CD14-positive monocyte (primary cell): ENCODE results near the gene ETFRF1. TPM values are rescaled to one million over a fixed set of nuclear protein-coding genes. Genes with fewer than 3 reads are reported as not detected.

Source experiments
- DNase-seq, 3 donors: peaks; one replicate each; pipeline ENCODE4 v3.0.0-alpha.2; 2011 to 2022
- H2AFZ ChIP-seq: 2 replicates; pipeline ENCODE4 v1.6.0; 2012; ENCODE audit warnings: mild to moderate bottlenecking, low read depth, low read length, inconsistent platforms; ENCODE audit not compliant: insufficient read depth, poor library complexity, severe bottlenecking
- H3K27ac ChIP-seq, 2 donors: 1 replicate in 1 of 2; 2 replicates in 1 of 2; pipeline ENCODE4 v1.5.1; 2012 to 2013; ENCODE audit warnings: low read length in 2 of 2, control low read depth in 1 of 2, inconsistent platforms in 1 of 2, low read depth in 1 of 2, mild to moderate bottlenecking in 1 of 2
- H3K27me3 ChIP-seq, 2 donors: one replicate each; pipeline versions ENCODE4 v1.6.0 to v1.6.1; 2011 to 2013; ENCODE audit warnings: low read length in 2 of 2; ENCODE audit not compliant: control insufficient read depth in 2 of 2, insufficient read depth in 2 of 2
- H3K36me3 ChIP-seq, 2 donors: replicated peaks in 1 of 2; 1 replicate in 1 of 2; 2 replicates in 1 of 2; pipeline versions ENCODE4 v1.5.1 to v1.6.1; 2012 to 2013; ENCODE audit warnings: low read length in 2 of 2, control low read depth in 1 of 2, inconsistent platforms in 1 of 2, mild to moderate bottlenecking in 1 of 2; ENCODE audit not compliant: insufficient read depth in 2 of 2, control insufficient read depth in 1 of 2
- H3K4me1 ChIP-seq, 2 donors: 1 replicate in 1 of 2; 2 replicates in 1 of 2; pipeline versions ENCODE4 v1.5.1 to v1.6.1; 2012 to 2013; ENCODE audit warnings: low read length in 2 of 2, control low read depth in 1 of 2, inconsistent platforms in 1 of 2, mild to moderate bottlenecking in 1 of 2, moderate library complexity in 1 of 2; ENCODE audit not compliant: insufficient read depth in 2 of 2, control insufficient read depth in 1 of 2
- H3K4me2 ChIP-seq: replicated peaks from 2 replicates; pipeline ENCODE3; 2012; ENCODE audit warnings: low read length, moderate library complexity, mild to moderate bottlenecking; ENCODE audit not compliant: poor library complexity, severe bottlenecking; ENCODE audit errors: extremely low read depth
- H3K4me3 ChIP-seq, 3 experiments: fragments of 200-600 bp in 1 of 3; sonication (generic) in 1 of 3; replicated peaks in 1 of 3; 1 replicate in 2 of 3; 2 replicates in 1 of 3; pipeline ENCODE4 v1.5.1; 2011 to 2013; ENCODE audit warnings: low read length in 3 of 3, mild to moderate bottlenecking in 3 of 3, control low read depth in 2 of 3, low read depth in 2 of 3, inconsistent platforms in 1 of 3, moderate library complexity in 1 of 3
- H3K79me2 ChIP-seq: 2 replicates; pipeline ENCODE4 v1.6.0; 2012; ENCODE audit warnings: mild to moderate bottlenecking, control low read depth, inconsistent platforms, low read length, moderate library complexity; ENCODE audit not compliant: insufficient read depth
- H3K9ac ChIP-seq: 2 replicates; pipeline ENCODE4 v1.6.0; 2017; ENCODE audit warnings: low read length, mild to moderate bottlenecking; ENCODE audit not compliant: insufficient read depth, poor library complexity, severe bottlenecking
- H3K9me3 ChIP-seq, 2 donors: replicated peaks in 1 of 2; 1 replicate in 1 of 2; 2 replicates in 1 of 2; pipeline versions ENCODE4 v1.5.1 to v1.6.1; 2012 to 2013; ENCODE audit warnings: low read length in 2 of 2, control low read depth in 1 of 2; ENCODE audit not compliant: control insufficient read depth in 1 of 2, insufficient read depth in 1 of 2
- H4K20me1 ChIP-seq: 2 replicates; pipeline ENCODE4 v1.6.0; 2012; ENCODE audit warnings: mild to moderate bottlenecking, low read length, control low read depth, moderate library complexity; ENCODE audit not compliant: insufficient read depth
- H3K27ac Mint-ChIP-seq, 7 donors: one replicate each; pipeline ENCODE4 v1.8.0; 2020; ENCODE audit warnings: mild to moderate bottlenecking in 7 of 7, mixed read lengths in 7 of 7, moderate library complexity in 6 of 7, inconsistent platforms in 2 of 7
- H3K27me3 Mint-ChIP-seq, 3 donors: one replicate each; pipeline ENCODE4 v1.8.0; 2021 to 2022; ENCODE audit warnings: low read depth in 3 of 3, mild to moderate bottlenecking in 3 of 3, mixed read lengths in 3 of 3, moderate library complexity in 3 of 3, inconsistent platforms in 1 of 3
- H3K36me3 Mint-ChIP-seq, 2 donors: one replicate each; pipeline ENCODE4 v1.8.0; 2020; ENCODE audit warnings: mixed read lengths in 2 of 2, inconsistent platforms in 1 of 2, mild to moderate bottlenecking in 1 of 2
- H3K4me1 Mint-ChIP-seq: one replicate; pipeline ENCODE4 v1.8.0; 2020; ENCODE audit warnings: mild to moderate bottlenecking, mixed read lengths
- H3K4me3 Mint-ChIP-seq, 2 donors: one replicate each; pipeline ENCODE4 v1.8.0; 2020; ENCODE audit warnings: mild to moderate bottlenecking in 2 of 2, mixed read lengths in 2 of 2, moderate library complexity in 1 of 2
- H3K9me3 Mint-ChIP-seq, 7 donors: one replicate each; pipeline ENCODE4 v1.8.0; 2020 to 2022; ENCODE audit warnings: mixed read lengths in 7 of 7, mild to moderate bottlenecking in 6 of 7, moderate library complexity in 6 of 7, inconsistent platforms in 2 of 7
- WGBS: methylation state at CpG from one replicate; pipeline ENCODE4 v1.1.5; 2013; ENCODE audit warnings: missing lambda C conversion rate; ENCODE audit not compliant: insufficient coverage; 5-methylcytosine and 5-hydroxymethylcytosine counted together
- intact Hi-C, 2 donors: fragments of 100-400 bp; cut with micrococcal nuclease; formaldehyde crosslinking; loops; one replicate each; pipeline versions ENCODE4 v1.15.0 to v1.15.1; 2023
- polyA plus RNA-seq, 3 donors: library from polyadenylated mRNA; depleted of rRNA in 1 of 3; unstranded in 2 of 3; stranded (reverse) in 1 of 3; fragments of 300-500 nt in 2 of 3; fragments of >200 nt in 1 of 3; fragmentation: Illumina TruSeq in 2 of 3; gene quantifications; 1 replicate in 2 of 3; 2 replicates in 1 of 3; pipeline ENCODE4 v1.2.3, GENCODE V29; 2012 to 2021
- TF ChIP-seq, protein P1 (sequence below): fragments of 200-600 bp; IDR thresholded peaks from one replicate; pipeline ENCODE4 v1.8.0; 2022; ENCODE audit warnings: antibody characterized with exemption, mild to moderate bottlenecking

ETFRF1 gene
- polyA plus RNA-seq, 3 donors: 9.8 to 28.9 (median 16.0) TPM

DNA sequence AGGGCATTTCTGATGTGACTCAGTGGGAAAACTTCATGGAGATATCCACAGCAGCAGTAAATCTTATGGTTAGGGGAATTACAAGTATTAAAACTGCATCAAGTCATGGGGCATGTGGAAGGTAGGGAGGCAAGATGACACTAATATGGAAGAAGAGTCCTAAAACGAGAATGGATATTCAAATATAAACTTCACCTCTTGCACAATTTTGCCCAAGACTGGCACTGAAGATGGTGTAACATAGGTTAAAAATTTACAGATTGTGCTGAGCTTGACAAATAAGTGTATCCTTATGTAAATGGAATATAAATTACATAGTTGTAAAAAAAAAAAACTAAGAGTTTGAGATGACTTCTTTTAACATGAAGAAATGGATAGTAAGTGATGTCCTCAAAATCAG lies 12.8 kb downstream of the ETFRF1 start:
- H3K9me3 ChIP-seq: no peaks in the 10 kb centered on the region
- H3K4me1 ChIP-seq: no peaks in the 10 kb centered on the region
- peaks cover 49 to 89% of the 10 kb centered on the region in 2 donors for H3K36me3 ChIP-seq
- no peak overlapping the region for H2AFZ ChIP-seq
- Mint-ChIP-seq H3K27me3 (no peaks in the 10 kb centered on the region), H3K9me3 (no peaks in the 10 kb centered on the region), H3K27ac (peak overlapping the region in 2 of 7 donors; percentile 21 to 54), H3K4me3 (no peak overlapping the region), H3K36me3 (peaks cover 43 to 55% of the 10 kb centered on the region in 2 donors), H3K4me1 (no peaks in the 10 kb centered on the region)
- H3K4me2 ChIP-seq: no peak overlapping the region
- H3K4me3 ChIP-seq: no peak overlapping the region
- H3K9ac ChIP-seq: no peak overlapping the region
- TF ChIP-seq, protein P1, sequence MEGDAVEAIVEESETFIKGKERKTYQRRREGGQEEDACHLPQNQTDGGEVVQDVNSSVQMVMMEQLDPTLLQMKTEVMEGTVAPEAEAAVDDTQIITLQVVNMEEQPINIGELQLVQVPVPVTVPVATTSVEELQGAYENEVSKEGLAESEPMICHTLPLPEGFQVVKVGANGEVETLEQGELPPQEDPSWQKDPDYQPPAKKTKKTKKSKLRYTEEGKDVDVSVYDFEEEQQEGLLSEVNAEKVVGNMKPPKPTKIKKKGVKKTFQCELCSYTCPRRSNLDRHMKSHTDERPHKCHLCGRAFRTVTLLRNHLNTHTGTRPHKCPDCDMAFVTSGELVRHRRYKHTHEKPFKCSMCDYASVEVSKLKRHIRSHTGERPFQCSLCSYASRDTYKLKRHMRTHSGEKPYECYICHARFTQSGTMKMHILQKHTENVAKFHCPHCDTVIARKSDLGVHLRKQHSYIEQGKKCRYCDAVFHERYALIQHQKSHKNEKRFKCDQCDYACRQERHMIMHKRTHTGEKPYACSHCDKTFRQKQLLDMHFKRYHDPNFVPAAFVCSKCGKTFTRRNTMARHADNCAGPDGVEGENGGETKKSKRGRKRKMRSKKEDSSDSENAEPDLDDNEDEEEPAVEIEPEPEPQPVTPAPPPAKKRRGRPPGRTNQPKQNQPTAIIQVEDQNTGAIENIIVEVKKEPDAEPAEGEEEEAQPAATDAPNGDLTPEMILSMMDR: no peak
- WGBS: no CpG with 5 or more reads among the region's 1 CpG
- intact Hi-C loops: no loop called here
- no peaks in the 10 kb centered on the region for H3K79me2 ChIP-seq
- no peaks in the 10 kb centered on the region for H3K27me3 ChIP-seq
- no peak for DNase-seq
- no peak overlapping the region for H3K27ac ChIP-seq
- H4K20me1 ChIP-seq: no peaks in the 10 kb centered on the region

GRCh38 chr12:25208554-25208953 lies 13.5 kb downstream of the ETFRF1 start:
- Histone ChIP-seq H4K20me1 (no peaks in the 10 kb centered on the region), H3K9me3 (no peaks in the 10 kb centered on the region), H3K4me3 (no peak overlapping the region), H3K9ac (no peak overlapping the region), H3K27me3 (no peaks in the 10 kb centered on the region), H3K36me3 (peaks cover 45 to 88% of the 10 kb centered on the region in 2 donors), H2AFZ (no peak overlapping the region), H3K4me2 (no peak overlapping the region), H3K79me2 (no peaks in the 10 kb centered on the region), H3K4me1 (no peaks in the 10 kb centered on the region), H3K27ac (no peak overlapping the region)
- Mint-ChIP-seq H3K4me1 (no peaks in the 10 kb centered on the region), H3K4me3 (no peak overlapping the region), H3K9me3 (no peaks in the 10 kb centered on the region), H3K27ac (peak overlapping the region in 2 of 7 donors; percentile 3 to 51), H3K36me3 (peaks cover 38 to 53% of the 10 kb centered on the region in 2 donors), H3K27me3 (no peaks in the 10 kb centered on the region)
- 100% methylated on average over 1 of the region's 1 CpG for WGBS
- intact Hi-C loops: no loop called here
- TF ChIP-seq, protein P1: no peak
- no peak for DNase-seq
